Measurements from ENCODE around the gene PLXND1.

DNA sequence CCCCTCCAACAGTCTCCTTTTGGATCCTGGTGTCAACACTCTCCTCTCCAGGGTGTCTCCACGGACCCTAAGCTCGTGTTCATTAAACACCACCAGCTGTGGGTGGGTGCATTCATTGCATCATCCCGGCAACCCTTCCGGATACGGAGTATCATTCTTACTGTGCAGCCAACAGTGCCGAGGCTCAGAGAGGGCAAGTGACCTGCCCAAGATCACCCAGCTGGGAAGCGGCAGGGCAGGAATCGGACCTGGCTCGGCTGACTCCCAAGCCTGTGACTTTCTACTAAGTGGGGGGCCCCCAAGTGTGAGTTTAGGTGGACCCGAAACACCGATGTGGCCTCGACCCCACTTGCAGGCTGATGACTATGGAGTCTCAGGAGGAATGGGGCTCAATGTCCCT is 43.1 kb downstream of the PLXND1 start:
- TF ChIP-seq, protein P1, sequence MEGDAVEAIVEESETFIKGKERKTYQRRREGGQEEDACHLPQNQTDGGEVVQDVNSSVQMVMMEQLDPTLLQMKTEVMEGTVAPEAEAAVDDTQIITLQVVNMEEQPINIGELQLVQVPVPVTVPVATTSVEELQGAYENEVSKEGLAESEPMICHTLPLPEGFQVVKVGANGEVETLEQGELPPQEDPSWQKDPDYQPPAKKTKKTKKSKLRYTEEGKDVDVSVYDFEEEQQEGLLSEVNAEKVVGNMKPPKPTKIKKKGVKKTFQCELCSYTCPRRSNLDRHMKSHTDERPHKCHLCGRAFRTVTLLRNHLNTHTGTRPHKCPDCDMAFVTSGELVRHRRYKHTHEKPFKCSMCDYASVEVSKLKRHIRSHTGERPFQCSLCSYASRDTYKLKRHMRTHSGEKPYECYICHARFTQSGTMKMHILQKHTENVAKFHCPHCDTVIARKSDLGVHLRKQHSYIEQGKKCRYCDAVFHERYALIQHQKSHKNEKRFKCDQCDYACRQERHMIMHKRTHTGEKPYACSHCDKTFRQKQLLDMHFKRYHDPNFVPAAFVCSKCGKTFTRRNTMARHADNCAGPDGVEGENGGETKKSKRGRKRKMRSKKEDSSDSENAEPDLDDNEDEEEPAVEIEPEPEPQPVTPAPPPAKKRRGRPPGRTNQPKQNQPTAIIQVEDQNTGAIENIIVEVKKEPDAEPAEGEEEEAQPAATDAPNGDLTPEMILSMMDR (IDR thresholded peaks at IDR 0.05; ENCODE audit: insufficient read depth, low read length) = no peak
- no peak for TF ChIP-seq GABPA (IDR thresholded peaks at IDR 0.05; ENCODE audit: low read depth)
- TF ChIP-seq, protein P2, sequence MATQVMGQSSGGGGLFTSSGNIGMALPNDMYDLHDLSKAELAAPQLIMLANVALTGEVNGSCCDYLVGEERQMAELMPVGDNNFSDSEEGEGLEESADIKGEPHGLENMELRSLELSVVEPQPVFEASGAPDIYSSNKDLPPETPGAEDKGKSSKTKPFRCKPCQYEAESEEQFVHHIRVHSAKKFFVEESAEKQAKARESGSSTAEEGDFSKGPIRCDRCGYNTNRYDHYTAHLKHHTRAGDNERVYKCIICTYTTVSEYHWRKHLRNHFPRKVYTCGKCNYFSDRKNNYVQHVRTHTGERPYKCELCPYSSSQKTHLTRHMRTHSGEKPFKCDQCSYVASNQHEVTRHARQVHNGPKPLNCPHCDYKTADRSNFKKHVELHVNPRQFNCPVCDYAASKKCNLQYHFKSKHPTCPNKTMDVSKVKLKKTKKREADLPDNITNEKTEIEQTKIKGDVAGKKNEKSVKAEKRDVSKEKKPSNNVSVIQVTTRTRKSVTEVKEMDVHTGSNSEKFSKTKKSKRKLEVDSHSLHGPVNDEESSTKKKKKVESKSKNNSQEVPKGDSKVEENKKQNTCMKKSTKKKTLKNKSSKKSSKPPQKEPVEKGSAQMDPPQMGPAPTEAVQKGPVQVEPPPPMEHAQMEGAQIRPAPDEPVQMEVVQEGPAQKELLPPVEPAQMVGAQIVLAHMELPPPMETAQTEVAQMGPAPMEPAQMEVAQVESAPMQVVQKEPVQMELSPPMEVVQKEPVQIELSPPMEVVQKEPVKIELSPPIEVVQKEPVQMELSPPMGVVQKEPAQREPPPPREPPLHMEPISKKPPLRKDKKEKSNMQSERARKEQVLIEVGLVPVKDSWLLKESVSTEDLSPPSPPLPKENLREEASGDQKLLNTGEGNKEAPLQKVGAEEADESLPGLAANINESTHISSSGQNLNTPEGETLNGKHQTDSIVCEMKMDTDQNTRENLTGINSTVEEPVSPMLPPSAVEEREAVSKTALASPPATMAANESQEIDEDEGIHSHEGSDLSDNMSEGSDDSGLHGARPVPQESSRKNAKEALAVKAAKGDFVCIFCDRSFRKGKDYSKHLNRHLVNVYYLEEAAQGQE (IDR thresholded peaks at IDR 0.05; ENCODE audit: insufficient replicate concordance, low read depth) = no peak
- TF ChIP-seq SPI1 (IDR thresholded peaks at IDR 0.05; ENCODE audit: borderline replicate concordance, low read depth) = no peak
- no peak for TF ChIP-seq POLR2AphosphoS5 (IDR thresholded peaks at IDR 0.05; ENCODE audit: low read depth)
